HG03342 (cell line): ENCODE results near the gene CARD11.
"Not testable (repeated sequence)": the region's sequence is repeated elsewhere in the genome, so short reads cannot be mapped to it uniquely, and the experiment has no call there.

ENCODE experiments used
- ATAC-seq: cut with Tn5 transposase; IDR thresholded peaks from one replicate; pipeline ENCODE4 v1.9.1; 2021; ENCODE audit warnings: mild to moderate bottlenecking, moderate library complexity; ENCODE audit not compliant: unreplicated experiment

CARD11 gene

GRCh38 chr7:2928613-2929311 is 114.9 kb downstream of the CARD11 start:
- no peak for ATAC-seq

GRCh38 chr7:2928256-2928612 is 115.4 kb downstream of the CARD11 start:
- ATAC-seq, result no peak

GRCh38 chr7:2927592-2927991 is 116.1 kb downstream of the CARD11 start:
- no peak for ATAC-seq

GRCh38 chr7:2926896-2927405 is 116.7 kb downstream of the CARD11 start:
- ATAC-seq, result no peak

GRCh38 chr7:2926120-2926895 is 117.4 kb downstream of the CARD11 start:
- no peak for ATAC-seq

- ATAC-seq, result no peak
Measured at GRCh38 chr7:2924866-2925840, 118.5 kb downstream of the CARD11 start.

- no peak for ATAC-seq
Measured at GRCh38 chr7:2923886-2924574, 119.6 kb downstream of the CARD11 start.

- no peak for ATAC-seq
Measured at GRCh38 chr7:2923291-2923781, 120.3 kb downstream of the CARD11 start.

- ATAC-seq, result no peak
Measured at GRCh38 chr7:2922866-2923265, 120.8 kb downstream of the CARD11 start.

GRCh38 chr7:2922348-2922691 is 121.3 kb downstream of the CARD11 start:
- no peak for ATAC-seq

GRCh38 chr7:2921653-2922347 is 121.9 kb downstream of the CARD11 start:
- no peak for ATAC-seq

GRCh38 chr7:2920956-2921652 is 122.6 kb downstream of the CARD11 start:
- ATAC-seq, result no peak

- ATAC-seq, result not testable (repeated sequence)
Measured at GRCh38 chr7:2920480-2920879, 123.2 kb downstream of the CARD11 start.

- no peak for ATAC-seq
Measured at GRCh38 chr7:2920041-2920440, 123.6 kb downstream of the CARD11 start.

GRCh38 chr7:2919256-2919655 is 124.4 kb downstream of the CARD11 start:
- no peak for ATAC-seq

- ATAC-seq, result no peak
Measured at GRCh38 chr7:2918406-2918805, 125.3 kb downstream of the CARD11 start.

- no peak for ATAC-seq
Measured at GRCh38 chr7:2915023-2915422, 128.6 kb downstream of the CARD11 start.

GRCh38 chr7:2913760-2914387 is 129.8 kb downstream of the CARD11 start:
- ATAC-seq, result no peak
